ENCODE results near the gene ARHGAP27.

Gene ARHGAP27

DNA sequence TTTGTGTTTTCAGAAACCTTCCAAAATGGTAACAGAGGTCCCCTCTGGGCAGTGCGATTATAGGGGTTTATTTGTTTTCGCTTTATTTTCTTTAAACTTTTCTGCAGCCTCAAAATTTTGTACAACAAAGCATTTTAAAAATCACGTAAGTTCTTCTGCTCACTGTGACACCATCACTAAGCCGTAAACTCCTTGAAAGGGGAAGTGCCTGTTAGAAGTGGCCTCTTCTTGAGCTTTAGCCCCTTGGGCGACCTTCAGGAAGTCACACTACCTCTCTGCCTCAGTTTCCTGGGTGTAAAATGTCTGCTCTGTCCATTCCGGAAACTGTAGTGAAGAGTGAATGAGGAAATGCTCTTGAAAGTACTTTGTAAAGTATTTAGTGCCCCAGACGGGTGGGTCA lies 26.6 kb downstream of the ARHGAP27 start:
- Histone ChIP-seq H3K9ac (ENCODE audit: insufficient read length) (no peak overlapping the region), H3K4me3 (no peak overlapping the region), H3K36me3 (ENCODE audit: insufficient read depth, low read length) (no peaks in the 10 kb centered on the region), H3K9me3 (ENCODE audit: low read depth, low read length) (no peaks in the 10 kb centered on the region), H3K27ac (no peak overlapping the region)
- no peak for DNase-seq (ENCODE audit: low read depth, low spot score)
- TF ChIP-seq FOXP2 (optimal IDR thresholded peaks at IDR 0.05; ENCODE audit: control extremely low read depth, extremely low read length, insufficient read depth) (no peak), EZH2 (IDR thresholded peaks at IDR 0.05) (no peak), POLR2AphosphoS5 (IDR thresholded peaks at IDR 0.05; ENCODE audit: borderline replicate concordance, low read depth, low read length) (no peak)

- DNase-seq (ENCODE audit: low read depth, low spot score), result no peak
- Histone ChIP-seq H3K27ac (no peak overlapping the region), H3K9me3 (ENCODE audit: low read depth, low read length) (no peaks in the 10 kb centered on the region), H3K9ac (ENCODE audit: insufficient read length) (no peak overlapping the region), H3K36me3 (ENCODE audit: insufficient read depth, low read length) (no peaks in the 10 kb centered on the region), H3K4me3 (no peak overlapping the region)
- TF ChIP-seq EZH2 (IDR thresholded peaks at IDR 0.05) (no peak), FOXP2 (optimal IDR thresholded peaks at IDR 0.05; ENCODE audit: control extremely low read depth, extremely low read length, insufficient read depth) (no peak), POLR2AphosphoS5 (IDR thresholded peaks at IDR 0.05; ENCODE audit: borderline replicate concordance, low read depth, low read length) (no peak)
Observed at GRCh38 chr17:45405250-45406086, 27.2 kb downstream of the ARHGAP27 start.

DNA sequence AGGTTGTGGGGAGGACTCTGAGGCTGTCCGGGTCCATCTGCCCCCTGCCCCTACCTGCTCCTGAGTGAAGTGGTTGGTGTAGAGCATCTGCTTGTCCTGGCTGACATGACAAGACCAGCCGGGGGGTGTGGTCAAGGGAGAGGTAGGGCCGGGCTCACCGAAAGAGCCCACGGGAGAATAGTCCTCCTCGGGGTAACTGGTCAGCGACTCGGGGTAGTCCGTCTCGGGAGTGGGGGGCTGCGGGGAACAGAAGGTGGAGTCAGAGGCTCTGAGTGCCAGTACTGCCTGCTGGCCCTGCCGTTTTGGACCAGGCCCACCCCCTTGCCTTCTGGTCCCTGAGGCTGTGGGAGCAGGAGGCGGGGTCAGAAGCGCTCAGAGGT lies 27.8 kb downstream of the ARHGAP27 start:
- no peaks in the 10 kb centered on the region for H3K9me3 ChIP-seq (ENCODE audit: low read depth, low read length)
- no peak for DNase-seq (ENCODE audit: low read depth, low spot score)
- no peak for TF ChIP-seq POLR2AphosphoS5 (IDR thresholded peaks at IDR 0.05; ENCODE audit: borderline replicate concordance, low read depth, low read length)
- no peak for TF ChIP-seq FOXP2 (optimal IDR thresholded peaks at IDR 0.05; ENCODE audit: control extremely low read depth, extremely low read length, insufficient read depth)
- TF ChIP-seq EZH2 (IDR thresholded peaks at IDR 0.05), result no peak
- H3K4me3 ChIP-seq, result no peak overlapping the region
- no peak overlapping the region for H3K27ac ChIP-seq
- no peak overlapping the region for H3K9ac ChIP-seq (ENCODE audit: insufficient read length)
- no peaks in the 10 kb centered on the region for H3K36me3 ChIP-seq (ENCODE audit: insufficient read depth, low read length)

DNA sequence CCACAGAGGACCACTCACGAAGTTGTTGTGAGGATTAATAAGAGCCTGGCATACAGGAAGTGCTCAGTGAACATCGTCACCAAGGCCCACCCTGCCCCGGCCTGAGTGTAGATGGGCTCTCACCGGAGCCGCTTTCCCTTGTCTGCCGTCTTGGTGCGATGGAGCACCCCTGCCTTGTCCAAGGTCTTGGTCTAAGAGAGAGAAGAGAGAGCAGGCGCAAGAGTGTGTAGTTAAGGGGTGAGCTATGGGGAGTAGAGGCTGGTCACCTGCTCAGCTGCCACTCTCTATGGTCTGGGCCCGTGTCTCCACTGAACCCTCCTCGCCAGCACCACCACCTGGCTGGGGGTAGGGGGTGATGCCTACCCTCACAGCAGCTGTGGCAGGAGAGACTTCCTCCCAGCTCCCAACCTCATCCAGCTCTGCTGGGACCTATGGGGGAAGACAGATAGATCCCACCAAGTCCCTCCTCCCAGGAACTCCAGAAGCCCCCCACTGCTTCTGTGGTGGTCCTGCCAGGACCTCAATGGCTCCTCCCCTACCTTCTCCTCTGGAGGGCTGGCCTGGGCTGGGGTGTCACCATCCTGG lies 28.7 kb downstream of the ARHGAP27 start:
- no peaks in the 10 kb centered on the region for H3K36me3 ChIP-seq (ENCODE audit: insufficient read depth, low read length)
- H3K9ac ChIP-seq (ENCODE audit: insufficient read length), result no peak overlapping the region

DNA sequence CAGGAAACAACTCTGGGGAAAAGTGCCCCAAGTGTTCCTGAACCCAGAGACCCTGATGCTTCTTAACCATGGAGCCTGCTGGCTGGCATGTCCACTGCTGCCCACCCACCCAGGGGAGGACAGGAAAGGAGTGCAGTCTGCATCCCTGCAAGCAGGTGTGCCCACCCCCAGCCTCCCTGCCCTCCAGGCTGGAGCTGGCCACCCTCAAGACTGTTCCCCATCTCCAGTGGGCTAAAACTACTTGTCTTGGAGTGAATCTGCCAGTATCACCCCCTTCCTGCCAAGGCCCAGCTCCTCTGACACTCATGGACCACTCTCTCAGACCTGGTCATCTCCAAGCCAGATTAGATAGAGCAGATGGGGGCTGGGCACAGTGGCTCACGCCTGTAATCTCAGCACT lies 29.8 kb downstream of the ARHGAP27 start:
- no peak overlapping the region for H3K4me3 ChIP-seq
- no peak for DNase-seq (ENCODE audit: low read depth, low spot score)
- H3K27ac ChIP-seq, result no peak overlapping the region
- H3K9me3 ChIP-seq (ENCODE audit: low read depth, low read length), result no peaks in the 10 kb centered on the region
- H3K36me3 ChIP-seq (ENCODE audit: insufficient read depth, low read length), result no peaks in the 10 kb centered on the region
- TF ChIP-seq POLR2AphosphoS5 (IDR thresholded peaks at IDR 0.05; ENCODE audit: borderline replicate concordance, low read depth, low read length) (no peak), FOXP2 (optimal IDR thresholded peaks at IDR 0.05; ENCODE audit: control extremely low read depth, extremely low read length, insufficient read depth) (no peak), EZH2 (IDR thresholded peaks at IDR 0.05) (no peak)
- no peak overlapping the region for H3K9ac ChIP-seq (ENCODE audit: insufficient read length)

More for the DNA sequence above, 28.7 kb downstream of the ARHGAP27 start:
- DNase-seq (ENCODE audit: low read depth, low spot score), result no peak
- H3K9me3 ChIP-seq (ENCODE audit: low read depth, low read length), result no peaks in the 10 kb centered on the region
- TF ChIP-seq EZH2 (IDR thresholded peaks at IDR 0.05), result no peak
- TF ChIP-seq FOXP2 (optimal IDR thresholded peaks at IDR 0.05; ENCODE audit: control extremely low read depth, extremely low read length, insufficient read depth), result no peak
- no peak for TF ChIP-seq POLR2AphosphoS5 (IDR thresholded peaks at IDR 0.05; ENCODE audit: borderline replicate concordance, low read depth, low read length)
- H3K27ac ChIP-seq, result no peak overlapping the region
- no peak overlapping the region for H3K4me3 ChIP-seq

DNA sequence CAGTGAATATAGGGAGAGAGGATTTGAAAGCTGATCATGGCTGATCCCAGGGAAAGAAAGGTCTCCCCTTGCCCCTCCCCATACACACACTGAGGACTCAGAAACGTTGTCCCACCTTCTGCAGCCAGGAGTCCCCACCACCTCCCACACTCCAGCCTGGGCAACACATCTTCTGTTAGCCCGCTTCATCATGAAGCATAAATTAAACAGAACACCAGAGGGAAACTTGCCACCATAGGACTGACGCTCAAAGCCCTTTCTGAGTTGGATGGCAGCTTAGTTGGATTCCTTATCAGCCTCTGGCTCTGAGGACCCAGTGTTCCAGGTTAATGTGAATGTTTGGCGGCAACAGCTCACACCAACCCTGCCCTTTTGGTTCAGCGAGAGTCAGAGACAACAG lies 33.9 kb downstream of the ARHGAP27 start:
- TF ChIP-seq POLR2AphosphoS5 (IDR thresholded peaks at IDR 0.05; ENCODE audit: borderline replicate concordance, low read depth, low read length) (no peak), FOXP2 (optimal IDR thresholded peaks at IDR 0.05; ENCODE audit: control extremely low read depth, extremely low read length, insufficient read depth) (no peak), EZH2 (IDR thresholded peaks at IDR 0.05) (no peak)
- no peak overlapping the region for H3K4me3 ChIP-seq
- DNase-seq (ENCODE audit: low read depth, low spot score), result no peak
- H3K27ac ChIP-seq, result no peak overlapping the region
- no peaks in the 10 kb centered on the region for H3K9me3 ChIP-seq (ENCODE audit: low read depth, low read length)
- H3K9ac ChIP-seq (ENCODE audit: insufficient read length), result no peak overlapping the region
- no peaks in the 10 kb centered on the region for H3K36me3 ChIP-seq (ENCODE audit: insufficient read depth, low read length)

DNA sequence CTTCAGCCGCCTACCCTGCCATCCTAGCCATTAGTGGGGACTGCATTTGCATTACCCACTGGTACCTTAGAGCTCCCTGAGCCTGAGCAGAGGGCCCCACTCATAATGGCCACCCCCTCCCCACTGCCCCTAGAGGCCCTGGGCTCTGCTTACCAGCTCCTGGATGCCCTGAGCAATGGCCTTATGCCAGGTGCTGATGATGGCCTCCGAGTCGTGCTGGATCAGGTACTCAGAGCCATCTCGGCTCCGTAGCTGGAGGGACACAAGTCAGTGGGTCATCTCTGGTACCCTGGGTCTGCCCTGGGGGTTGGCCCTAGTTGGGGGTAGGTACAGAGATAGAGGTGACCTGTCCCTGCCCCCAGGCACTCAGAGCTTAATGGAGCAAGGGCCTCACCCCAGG lies 34.9 kb downstream of the ARHGAP27 start:
- no peak overlapping the region for H3K4me3 ChIP-seq
- H3K9me3 ChIP-seq (ENCODE audit: low read depth, low read length), result no peaks in the 10 kb centered on the region
- no peak overlapping the region for H3K9ac ChIP-seq (ENCODE audit: insufficient read length)
- TF ChIP-seq POLR2AphosphoS5 (IDR thresholded peaks at IDR 0.05; ENCODE audit: borderline replicate concordance, low read depth, low read length) (no peak), FOXP2 (optimal IDR thresholded peaks at IDR 0.05; ENCODE audit: control extremely low read depth, extremely low read length, insufficient read depth) (no peak), EZH2 (IDR thresholded peaks at IDR 0.05) (no peak)
- H3K36me3 ChIP-seq (ENCODE audit: insufficient read depth, low read length), result no peaks in the 10 kb centered on the region
- no peak for DNase-seq (ENCODE audit: low read depth, low spot score)
- H3K27ac ChIP-seq, result no peak overlapping the region

DNA sequence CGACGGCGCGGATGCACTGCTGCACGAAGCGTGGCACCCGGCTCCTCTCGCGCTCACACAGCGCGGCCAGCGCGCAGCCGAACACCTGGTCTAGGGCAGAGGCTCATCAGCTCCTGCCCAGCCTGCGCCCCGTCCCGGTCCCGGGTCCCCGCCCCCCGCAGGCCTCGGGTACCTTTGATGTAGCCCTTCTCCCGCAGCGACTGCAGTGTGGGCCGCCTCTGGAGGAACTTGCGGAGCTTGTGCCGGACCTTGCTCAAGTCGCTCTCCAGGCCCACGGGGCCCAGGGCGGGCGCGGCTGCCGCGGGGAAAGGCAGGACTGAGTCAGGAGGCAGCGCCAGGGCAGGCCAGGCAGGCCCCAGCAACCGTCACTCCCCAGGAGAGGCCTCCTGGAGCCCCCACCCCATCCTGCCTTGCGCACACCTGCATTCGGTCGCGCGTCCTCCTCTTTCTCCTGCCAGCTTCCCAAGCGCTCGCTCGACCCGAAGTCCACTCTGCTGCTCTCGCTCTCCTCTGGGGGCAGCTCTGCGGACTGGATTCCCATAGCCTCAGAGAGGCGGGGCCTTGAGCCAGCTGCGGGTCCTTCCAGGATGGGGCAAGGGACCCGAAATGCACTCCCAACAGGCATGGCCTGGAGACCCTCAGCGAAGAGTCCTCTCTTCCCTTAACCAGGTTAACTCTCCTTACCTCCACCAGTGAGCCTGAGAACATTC lies 36.0 kb downstream of the ARHGAP27 start:
- Histone ChIP-seq H3K9me3 (ENCODE audit: low read depth, low read length) (no peaks in the 10 kb centered on the region), H3K4me3 (no peak overlapping the region), H3K27ac (no peak overlapping the region), H3K36me3 (ENCODE audit: insufficient read depth, low read length) (no peaks in the 10 kb centered on the region), H3K9ac (ENCODE audit: insufficient read length) (no peak overlapping the region)
- no peak for TF ChIP-seq POLR2AphosphoS5 (IDR thresholded peaks at IDR 0.05; ENCODE audit: borderline replicate concordance, low read depth, low read length)
- TF ChIP-seq EZH2 (IDR thresholded peaks at IDR 0.05), result no peak
- TF ChIP-seq FOXP2 (optimal IDR thresholded peaks at IDR 0.05; ENCODE audit: control extremely low read depth, extremely low read length, insufficient read depth), result no peak
- no peak for DNase-seq (ENCODE audit: low read depth, low spot score)

All from SK-N-MC (cell line).